Body of pancreas (tissue), 4 donors: Measurements from ENCODE around the gene SASH3. TPM values are rescaled to one million over a fixed set of nuclear protein-coding genes. Genes with fewer than 3 reads are reported as not detected.
A peak's percentile ranks its signal among the peaks of the same experiment; 100 is the strongest.

Source experiments
- ATAC-seq: fragments of 150-250 bp; one replicate; pipeline ENCODE4 v1.9.1; 2016
- DNase-seq, 4 donors: peaks; one replicate each; pipeline ENCODE4 v3.0.0-alpha.2; 2019
- H3K27ac ChIP-seq, 4 donors: fragments of 200-600 bp; sonication (generic); 1 replicate in 3 of 4; 2 replicates in 1 of 4; pipeline versions ENCODE4 v1.5.1 to v1.6.1; 2016 to 2019; ENCODE audit warnings: mild to moderate bottlenecking in 1 of 4, mixed read lengths in 1 of 4, moderate library complexity in 1 of 4
- H3K27me3 ChIP-seq, 2 donors: fragments of 200-600 bp; sonication (generic); one replicate each; pipeline ENCODE4 v1.6.0; 2016; ENCODE audit warnings: mild to moderate bottlenecking in 1 of 2
- H3K36me3 ChIP-seq, 2 donors: fragments of 200-600 bp; sonication (generic); replicated peaks in 1 of 2; 2 replicates each; pipeline ENCODE4 v1.5.1; 2016; ENCODE audit warnings: low read depth in 2 of 2; ENCODE audit not compliant: insufficient read depth in 1 of 2
- H3K4me1 ChIP-seq: fragments of 200-600 bp; sonication (generic); one replicate; pipeline ENCODE4 v1.6.0; 2016
- H3K4me3 ChIP-seq, 2 donors: fragments of 200-600 bp; sonication (generic); 1 replicate in 1 of 2; 2 replicates in 1 of 2; pipeline ENCODE4 v1.5.1; 2016 to 2019
- H3K9me3 ChIP-seq, 3 donors: fragments of 200-600 bp; sonication (generic); 1 replicate in 2 of 3; 2 replicates in 1 of 3; pipeline ENCODE4 v1.5.1; 2016
- POLR2A ChIP-seq, 3 donors: fragments of 450-650 bp; IDR thresholded peaks; one replicate each; pipeline ENCODE4 v1.6.1; 2016; ENCODE audit warnings: antibody characterized with exemption in 3 of 3, mild to moderate bottlenecking in 2 of 3
- WGBS, 2 donors: methylation state at CpG; one replicate each; pipeline ENCODE4 v1.1.5; 2017; 5-methylcytosine and 5-hydroxymethylcytosine counted together
- intact Hi-C: fragments of 100-400 bp; cut with DNase I; formaldehyde crosslinking; loops from one replicate; pipeline ENCODE4 v1.15.1; 2023
- total RNA-seq, 2 donors: library from RNA; depleted of rRNA; stranded (reverse); fragments of >200 nt; gene quantifications; one replicate each; pipeline ENCODE4 v1.1.0, GENCODE V29; 2016
- TF ChIP-seq, protein P1 (sequence below), 7 experiments: fragments of 450-650 bp in 4 of 7; fragments of 200-600 bp in 3 of 7; sonication (generic) in 3 of 7; IDR thresholded peaks; one replicate each; pipeline ENCODE4 v1.5.1; 2016 to 2019; ENCODE audit warnings: antibody characterized with exemption in 7 of 7

Gene SASH3
- total RNA-seq: 1 to 10 TPM; 3.6 TPM

DNA sequence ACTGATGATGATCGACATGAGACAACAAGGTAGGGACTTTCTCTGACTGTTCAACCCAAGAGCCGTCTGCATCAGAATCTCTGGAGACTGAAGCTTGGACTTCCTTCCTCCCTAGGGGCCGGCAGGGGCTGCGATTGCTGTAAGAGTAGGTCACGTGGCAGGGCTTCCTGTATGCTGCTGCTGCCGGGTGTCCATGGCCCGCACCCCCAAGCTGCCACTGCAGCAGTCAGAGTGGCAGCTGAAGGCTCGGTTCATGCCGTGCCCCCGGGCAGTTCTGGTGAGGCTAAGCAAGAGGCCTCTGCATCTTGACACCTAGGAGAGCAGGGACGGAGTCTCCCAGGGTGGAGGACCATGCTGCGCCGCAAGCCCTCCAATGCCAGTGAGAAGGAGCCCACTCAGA is at the start of gene SASH3:
TSS of gene SASH3 (plus strand) at position 203 of the 400 bp plus-strand sequence. CDS start at position 352, 149 bp downstream.
- peak in 2 of 4 donors; percentile 17 to 62 for DNase-seq
- peak within 1 kb of the TSS in 1 of 4 donors; percentile 41 for H3K27ac ChIP-seq
- ATAC-seq: no peak

DNA sequence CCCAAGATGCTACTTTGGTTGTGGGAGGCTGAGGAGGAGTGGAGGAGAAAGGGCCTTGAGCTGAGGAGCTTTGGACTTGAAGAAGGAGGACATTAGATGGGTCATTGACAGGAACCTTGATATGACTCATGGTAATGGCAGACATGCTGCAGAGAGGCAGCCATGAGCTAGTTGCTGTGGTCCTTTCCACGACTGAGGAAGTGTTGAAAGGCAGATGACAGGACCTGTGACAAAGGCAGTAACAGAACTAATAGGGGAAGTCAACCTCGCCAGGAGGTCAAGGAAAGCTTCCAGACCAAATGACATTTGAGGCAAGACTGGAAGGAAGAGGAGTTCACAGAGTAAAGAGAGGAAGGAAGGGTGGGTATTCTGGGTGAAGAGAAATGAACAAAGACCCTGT is 48.5 kb upstream of the SASH3 start:
- intact Hi-C loops: no loop called here
- Histone ChIP-seq H3K4me1 (no peaks in the 10 kb centered on the region), H3K4me3 (no peak overlapping the region), H3K27ac (no peak overlapping the region), H3K36me3 (no peaks in the 10 kb centered on the region), H3K27me3 (no peaks in the 10 kb centered on the region), H3K9me3 (no peaks in the 10 kb centered on the region)
- ATAC-seq (no peak), DNase-seq (peak in 1 of 4 donors; percentile 16)
- 66 to 67% methylated on average over 2 of the region's 2 CpGs for WGBS, 2 donors
- TF ChIP-seq, protein P1, sequence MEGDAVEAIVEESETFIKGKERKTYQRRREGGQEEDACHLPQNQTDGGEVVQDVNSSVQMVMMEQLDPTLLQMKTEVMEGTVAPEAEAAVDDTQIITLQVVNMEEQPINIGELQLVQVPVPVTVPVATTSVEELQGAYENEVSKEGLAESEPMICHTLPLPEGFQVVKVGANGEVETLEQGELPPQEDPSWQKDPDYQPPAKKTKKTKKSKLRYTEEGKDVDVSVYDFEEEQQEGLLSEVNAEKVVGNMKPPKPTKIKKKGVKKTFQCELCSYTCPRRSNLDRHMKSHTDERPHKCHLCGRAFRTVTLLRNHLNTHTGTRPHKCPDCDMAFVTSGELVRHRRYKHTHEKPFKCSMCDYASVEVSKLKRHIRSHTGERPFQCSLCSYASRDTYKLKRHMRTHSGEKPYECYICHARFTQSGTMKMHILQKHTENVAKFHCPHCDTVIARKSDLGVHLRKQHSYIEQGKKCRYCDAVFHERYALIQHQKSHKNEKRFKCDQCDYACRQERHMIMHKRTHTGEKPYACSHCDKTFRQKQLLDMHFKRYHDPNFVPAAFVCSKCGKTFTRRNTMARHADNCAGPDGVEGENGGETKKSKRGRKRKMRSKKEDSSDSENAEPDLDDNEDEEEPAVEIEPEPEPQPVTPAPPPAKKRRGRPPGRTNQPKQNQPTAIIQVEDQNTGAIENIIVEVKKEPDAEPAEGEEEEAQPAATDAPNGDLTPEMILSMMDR (IDR thresholded peaks at IDR 0.05): no peak
- TF ChIP-seq POLR2A (IDR thresholded peaks at IDR 0.05): no peak

More for the DNA sequence above, at the start of gene SASH3:
- Histone ChIP-seq H3K4me1 (no peaks in the 10 kb centered on the region), H3K36me3 (no peaks in the 10 kb centered on the region), H3K27me3 (no peaks in the 10 kb centered on the region), H3K4me3 (no peak within 1 kb of the TSS), H3K9me3 (no peaks in the 10 kb centered on the region)
- WGBS, 2 donors: 82 to 83% methylated on average over 6 to 9 of the region's 13 CpGs
- intact Hi-C loops: no loop called here
- peak in 2 of 3 donors; percentile 19 to 47 for TF ChIP-seq POLR2A (IDR thresholded peaks at IDR 0.05)
- TF ChIP-seq, protein P1 (IDR thresholded peaks at IDR 0.05): no peak

DNA sequence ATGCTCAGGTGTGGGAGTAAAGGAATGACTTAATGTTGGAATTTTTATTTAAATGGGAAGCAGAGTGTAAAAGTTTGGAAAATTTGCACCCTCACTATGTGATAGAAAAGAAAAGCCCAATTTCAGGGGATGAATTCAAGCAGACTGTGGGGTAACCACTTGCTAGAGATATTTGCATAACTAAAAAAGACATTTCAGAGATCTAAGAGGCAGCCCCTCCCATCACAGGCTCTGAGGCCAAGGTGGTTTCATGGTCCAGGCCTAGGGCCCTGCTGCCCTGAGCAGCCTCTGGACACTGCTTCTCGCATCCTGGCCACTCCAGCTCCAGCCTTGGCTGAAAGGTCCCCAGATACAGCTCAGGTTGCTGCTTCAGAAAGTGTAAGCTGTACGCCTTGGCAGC is 46.9 kb upstream of the SASH3 start:
- H3K4me1 ChIP-seq: no peaks in the 10 kb centered on the region
- H3K4me3 ChIP-seq: no peak overlapping the region
- intact Hi-C loops: no loop called here
- H3K27ac ChIP-seq: no peak overlapping the region
- no peaks in the 10 kb centered on the region for H3K36me3 ChIP-seq
- WGBS, 2 donors: 100% methylated on average over 1 of the region's 2 CpGs; no CpG with 5 or more reads in 1 of the 2 donors
- H3K9me3 ChIP-seq: no peaks in the 10 kb centered on the region
- H3K27me3 ChIP-seq: no peaks in the 10 kb centered on the region
- no peak for ATAC-seq
- TF ChIP-seq, protein P1 (IDR thresholded peaks at IDR 0.05): no peak
- TF ChIP-seq POLR2A (IDR thresholded peaks at IDR 0.05): no peak
- DNase-seq: no peak

DNA sequence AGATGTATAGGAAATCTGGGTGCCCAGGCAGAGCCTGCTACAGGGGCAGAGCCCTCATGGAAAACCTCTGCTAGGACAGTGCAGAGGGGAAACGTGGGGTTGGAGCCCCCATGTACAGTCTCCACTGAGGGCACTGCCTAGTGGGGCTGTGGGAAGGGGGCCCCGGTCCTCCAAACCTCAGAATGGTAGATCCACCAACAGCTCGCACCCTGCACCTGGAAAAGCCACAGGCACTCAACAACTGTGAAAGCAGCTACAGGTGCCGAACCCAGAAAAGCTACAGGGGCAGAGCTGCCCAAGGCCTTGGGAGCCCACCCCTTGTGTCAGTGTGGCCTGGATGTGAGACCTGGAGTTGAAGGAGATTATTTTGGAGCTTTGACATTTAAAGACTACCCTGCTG is 46.4 kb upstream of the SASH3 start:
- intact Hi-C loops: no loop called here

More for the DNA sequence above, 46.4 kb upstream of the SASH3 start:
- no peak for TF ChIP-seq POLR2A (IDR thresholded peaks at IDR 0.05)
- TF ChIP-seq, protein P1 (IDR thresholded peaks at IDR 0.05): no peak
- Histone ChIP-seq H3K4me1 (no peaks in the 10 kb centered on the region), H3K36me3 (no peaks in the 10 kb centered on the region), H3K27ac (no peak overlapping the region), H3K9me3 (no peaks in the 10 kb centered on the region), H3K4me3 (no peak overlapping the region), H3K27me3 (no peaks in the 10 kb centered on the region)
- 100% methylated on average over 1 of the region's 4 CpGs; no CpG with 5 or more reads in 1 of the 2 donors for WGBS, 2 donors
- ATAC-seq (no peak), DNase-seq (no peak)
